ENCODE measurements around the gene TLN1.

GRCh38 chr9:35763803-35764202 lies 31.8 kb upstream of the TLN1 start:
- TF ChIP-seq CTCF (IDR thresholded peaks at IDR 0.05) (no peak), EZH2 (IDR thresholded peaks at IDR 0.05; ENCODE audit: borderline replicate concordance, insufficient read depth, low read depth, low read length, poor library complexity, severe bottlenecking) (no peak)
